HFF-Myc (cell line): ENCODE data around the gene ZNF652.

Experiments used
- DNase-seq: peaks from one replicate; pipeline ENCODE4 v3.0.0-alpha.2; 2011; ENCODE audit warnings: low read depth; ENCODE audit errors: extremely low read depth
- H3K4me3 ChIP-seq: replicated peaks from 2 replicates; pipeline ENCODE4 v1.5.1; 2011; ENCODE audit warnings: low read depth, mild to moderate bottlenecking, control low read depth, low read length
- TF ChIP-seq, protein P1 (sequence below): IDR thresholded peaks from 2 replicates; pipeline ENCODE4 v1.5.1; 2012; ENCODE audit warnings: mild to moderate bottlenecking, low read depth, low read length, control low read depth; ENCODE audit errors: missing control alignments

Gene ZNF652

DNA sequence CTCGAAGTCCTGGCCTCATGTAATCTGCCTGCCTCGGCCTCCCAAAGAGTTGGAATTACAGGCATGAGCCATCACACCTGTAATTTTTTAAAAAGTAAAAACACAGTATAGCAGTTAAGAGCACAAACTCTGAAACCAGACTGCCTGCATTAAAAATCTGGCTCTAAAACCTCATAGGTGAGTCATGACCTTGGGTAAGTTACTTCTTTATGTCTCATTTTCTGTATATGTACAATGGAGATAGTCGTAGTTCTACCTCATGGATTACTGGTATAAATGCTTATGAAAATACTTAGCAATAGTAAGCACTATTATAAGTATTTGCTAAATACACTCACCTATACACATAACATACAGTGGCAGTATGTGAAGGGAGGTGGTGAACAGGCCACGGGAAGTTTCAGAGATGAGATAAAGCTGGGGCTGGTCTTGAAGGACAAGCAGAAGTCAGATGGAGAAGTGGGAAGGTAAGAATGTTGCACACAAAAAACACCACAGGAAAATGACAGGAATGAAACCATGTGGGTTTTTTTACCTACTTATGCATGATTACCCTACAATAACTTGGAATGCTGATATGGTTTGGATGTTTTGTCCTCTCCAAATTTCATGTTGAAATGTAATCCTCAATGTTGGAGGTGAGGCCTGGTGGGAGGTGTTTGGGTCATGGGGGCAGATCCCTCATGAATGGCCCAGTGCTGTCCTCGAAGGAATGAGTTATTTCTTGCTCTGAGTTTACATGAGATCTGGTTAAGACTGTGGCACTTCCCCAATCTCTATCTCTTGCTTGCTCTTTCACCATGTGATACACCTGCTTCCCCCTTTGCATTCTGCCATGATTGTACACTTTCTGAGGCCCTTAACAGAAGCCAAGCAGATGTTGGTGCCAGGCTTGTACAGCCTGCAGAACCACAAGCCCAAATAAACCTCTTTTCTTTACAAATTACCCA lies 33.9 kb downstream of the ZNF652 start:
- DNase-seq, result no peak
- H3K4me3 ChIP-seq, result no peak overlapping the region
- TF ChIP-seq, protein P1, sequence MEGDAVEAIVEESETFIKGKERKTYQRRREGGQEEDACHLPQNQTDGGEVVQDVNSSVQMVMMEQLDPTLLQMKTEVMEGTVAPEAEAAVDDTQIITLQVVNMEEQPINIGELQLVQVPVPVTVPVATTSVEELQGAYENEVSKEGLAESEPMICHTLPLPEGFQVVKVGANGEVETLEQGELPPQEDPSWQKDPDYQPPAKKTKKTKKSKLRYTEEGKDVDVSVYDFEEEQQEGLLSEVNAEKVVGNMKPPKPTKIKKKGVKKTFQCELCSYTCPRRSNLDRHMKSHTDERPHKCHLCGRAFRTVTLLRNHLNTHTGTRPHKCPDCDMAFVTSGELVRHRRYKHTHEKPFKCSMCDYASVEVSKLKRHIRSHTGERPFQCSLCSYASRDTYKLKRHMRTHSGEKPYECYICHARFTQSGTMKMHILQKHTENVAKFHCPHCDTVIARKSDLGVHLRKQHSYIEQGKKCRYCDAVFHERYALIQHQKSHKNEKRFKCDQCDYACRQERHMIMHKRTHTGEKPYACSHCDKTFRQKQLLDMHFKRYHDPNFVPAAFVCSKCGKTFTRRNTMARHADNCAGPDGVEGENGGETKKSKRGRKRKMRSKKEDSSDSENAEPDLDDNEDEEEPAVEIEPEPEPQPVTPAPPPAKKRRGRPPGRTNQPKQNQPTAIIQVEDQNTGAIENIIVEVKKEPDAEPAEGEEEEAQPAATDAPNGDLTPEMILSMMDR, result no peak

DNA sequence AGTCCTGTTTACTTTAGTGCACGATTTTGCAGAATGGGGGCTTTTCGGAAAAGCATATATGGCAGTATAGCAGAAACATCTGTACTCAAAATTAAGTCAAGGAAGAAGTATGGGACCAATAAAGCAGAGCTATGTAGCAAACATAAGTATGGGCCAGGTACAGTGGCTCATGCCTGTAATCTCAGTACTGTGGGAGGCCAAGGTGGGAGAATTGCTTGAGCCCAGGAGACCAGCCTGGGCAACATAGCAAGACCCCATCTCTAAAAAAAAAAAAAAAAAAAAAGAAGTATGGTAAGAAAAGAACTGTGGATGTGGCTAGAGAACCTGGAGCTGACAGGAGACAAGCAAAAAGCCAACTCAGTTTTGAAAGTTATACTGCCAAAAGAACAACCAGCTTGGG lies 36.1 kb downstream of the ZNF652 start:
- no peak for DNase-seq
- no peak overlapping the region for H3K4me3 ChIP-seq
- TF ChIP-seq, protein P1, result no peak

DNA sequence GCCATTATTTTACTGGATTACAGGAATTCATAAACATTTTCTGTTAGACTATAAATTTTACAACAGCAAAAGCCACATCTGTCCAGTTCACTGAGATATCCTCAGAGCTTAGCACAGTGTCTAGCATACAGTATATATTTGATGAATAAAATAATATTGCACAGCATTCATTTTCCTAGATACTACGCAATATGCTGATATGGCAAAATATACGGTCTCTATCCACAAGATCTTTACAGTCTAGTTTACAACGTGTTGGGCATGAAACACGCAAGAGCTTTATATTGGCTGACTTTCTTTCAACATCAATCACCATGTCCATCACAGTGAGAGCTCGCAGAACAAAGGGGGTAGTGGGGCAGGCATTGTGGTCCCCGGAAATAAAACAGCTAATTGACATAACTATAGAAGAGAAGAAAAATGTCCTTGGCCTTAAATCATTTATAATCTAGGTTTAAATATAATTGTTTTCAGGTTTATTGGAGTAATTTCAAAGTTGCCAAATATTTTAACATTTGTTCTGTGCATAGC lies 43.5 kb downstream of the ZNF652 start:
- no peak for DNase-seq
- H3K4me3 ChIP-seq, result no peak overlapping the region
- TF ChIP-seq, protein P1, result no peak

DNA sequence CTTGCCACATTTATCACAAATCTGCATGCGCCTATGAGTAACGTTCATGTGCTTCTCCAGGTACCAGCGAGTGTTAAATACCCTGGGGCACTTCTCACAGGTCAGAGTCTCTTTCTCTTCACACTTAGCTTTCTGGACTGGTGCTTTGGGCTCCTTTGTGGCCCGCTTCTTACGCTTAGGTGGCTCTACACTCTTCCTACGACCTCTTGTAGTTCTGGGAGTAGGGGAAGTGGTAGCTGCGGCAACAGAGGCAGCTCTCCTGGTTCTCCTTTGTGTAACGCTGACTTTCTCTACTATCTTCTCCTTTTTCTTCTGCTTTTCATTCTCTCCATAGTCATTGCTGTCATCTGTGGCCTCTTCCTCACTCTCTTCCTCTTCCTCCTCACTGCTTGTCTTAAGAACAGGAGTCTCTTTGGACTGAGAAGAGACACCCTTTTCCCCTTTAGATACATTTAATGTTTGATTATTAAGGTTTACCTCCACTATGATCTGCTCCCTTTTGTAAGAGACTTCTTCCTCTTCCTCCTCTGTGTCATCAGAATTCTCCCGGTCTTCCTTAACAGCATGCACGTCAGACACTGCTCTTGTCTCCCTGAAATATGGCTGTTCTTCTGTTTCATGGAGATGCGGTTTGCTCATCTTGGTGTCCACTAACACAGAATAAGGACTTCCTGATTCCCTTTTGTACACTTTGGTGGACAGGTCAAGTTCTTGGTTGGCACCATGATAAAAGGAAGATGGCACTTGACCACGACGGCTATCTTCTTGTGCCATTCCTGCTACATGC lies 45.0 kb downstream of the ZNF652 start:
- H3K4me3 ChIP-seq, result no peak overlapping the region
- DNase-seq, result no peak
- TF ChIP-seq, protein P1, result no peak

DNA sequence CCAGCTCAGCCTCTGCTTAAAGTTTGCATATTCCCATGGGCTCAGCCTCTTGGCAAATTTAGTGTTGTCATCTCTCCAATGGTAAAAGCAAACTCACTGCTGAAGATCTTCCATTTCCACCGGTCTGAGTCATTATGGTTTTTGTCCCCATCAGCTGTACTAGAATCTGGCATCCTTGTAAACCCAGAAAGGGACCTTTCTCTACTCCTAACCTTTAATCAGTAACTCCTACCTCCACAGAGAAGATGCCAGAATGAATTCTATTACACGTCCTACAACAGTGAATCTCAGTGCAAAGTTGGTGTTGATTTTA lies 45.8 kb downstream of the ZNF652 start:
- H3K4me3 ChIP-seq, result no peak overlapping the region
- TF ChIP-seq, protein P1, result no peak
- DNase-seq, result no peak

DNA sequence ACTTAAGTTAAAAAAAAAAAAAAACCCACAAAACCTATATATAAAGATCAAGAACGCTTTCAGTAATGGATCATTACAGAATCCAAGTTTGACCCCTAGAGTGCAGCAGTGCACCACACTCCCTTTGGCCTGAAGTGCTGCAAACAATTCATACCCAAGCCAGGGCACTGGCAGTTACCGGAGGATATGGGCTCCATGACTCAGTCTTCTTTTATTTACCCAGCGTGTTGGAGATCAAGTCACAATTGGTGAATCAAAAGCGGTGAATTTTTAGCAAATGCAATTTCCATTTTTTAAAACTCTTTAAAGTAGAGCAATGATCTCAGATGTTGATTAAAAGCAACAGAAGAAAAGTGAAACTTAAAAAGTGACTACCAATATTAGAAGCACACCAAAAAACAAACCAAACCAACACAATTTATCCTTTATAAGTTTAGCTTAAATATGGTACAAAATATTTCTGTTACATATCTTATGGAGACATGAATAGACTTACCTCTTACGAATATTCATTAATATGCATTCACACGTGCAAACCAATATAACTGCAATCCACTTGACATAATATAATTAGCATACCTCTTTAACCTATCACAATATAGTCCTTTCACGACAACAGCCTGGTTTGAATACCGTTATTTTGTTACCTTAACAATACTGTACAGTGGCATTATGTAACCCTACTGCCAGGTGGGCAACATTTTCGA lies 46.3 kb downstream of the ZNF652 start:
- TF ChIP-seq, protein P1, result peak; percentile 77
- DNase-seq, result peak; percentile 73
- no peak overlapping the region for H3K4me3 ChIP-seq
